Measurements from ENCODE around the gene HOXC13. TPM values are rescaled to one million over a fixed set of nuclear protein-coding genes. Genes with fewer than 3 reads are reported as not detected.

HOXC13 gene
- total RNA-seq, 1 donor from 2014 or later, result not detected

- peaks cover 13% of the 10 kb centered on the region for H3K4me1 ChIP-seq
- no peak for ATAC-seq
- H3K9me3 ChIP-seq, result no peaks in the 10 kb centered on the region
- no peak for DNase-seq
- intact Hi-C loops (cut with DNase I), result no loop called here
- H3K4me3 ChIP-seq, result no peak overlapping the region
- H3K27ac ChIP-seq, result no peak overlapping the region
- H3K36me3 ChIP-seq, result no peaks in the 10 kb centered on the region
- TF ChIP-seq CTCF (IDR thresholded peaks at IDR 0.05), result no peak
- peaks cover 100% of the 10 kb centered on the region for H3K27me3 ChIP-seq (ENCODE audit: low read depth)
Observed at GRCh38 chr12:53968214-53969127, 29.8 kb downstream of the HOXC13 start.

GRCh38 chr12:53969588-53970259, 31.1 kb downstream of the HOXC13 start:
- intact Hi-C loops (cut with DNase I), result no loop called here
- Histone ChIP-seq H3K36me3 (no peaks in the 10 kb centered on the region), H3K4me3 (no peak overlapping the region), H3K9me3 (no peaks in the 10 kb centered on the region), H3K27me3 (ENCODE audit: low read depth) (peaks cover 98% of the 10 kb centered on the region), H3K27ac (no peak overlapping the region), H3K4me1 (peaks cover 17% of the 10 kb centered on the region)
- no peak for DNase-seq
- TF ChIP-seq CTCF (IDR thresholded peaks at IDR 0.05), result no peak
- no peak for ATAC-seq

GRCh38 chr12:53970451-53970850, 31.8 kb downstream of the HOXC13 start:
- H3K27ac ChIP-seq, result no peak overlapping the region
- ATAC-seq, result no peak
- H3K27me3 ChIP-seq (ENCODE audit: low read depth), result peaks cover 98% of the 10 kb centered on the region
- H3K4me1 ChIP-seq, result peaks cover 22% of the 10 kb centered on the region
- intact Hi-C loops (cut with DNase I), result no loop called here
- no peak overlapping the region for H3K4me3 ChIP-seq
- no peaks in the 10 kb centered on the region for H3K36me3 ChIP-seq
- no peaks in the 10 kb centered on the region for H3K9me3 ChIP-seq
- DNase-seq, result no peak
- no peak for TF ChIP-seq CTCF (IDR thresholded peaks at IDR 0.05)

GRCh38 chr12:53971129-53971528, 32.5 kb downstream of the HOXC13 start:
- no peak overlapping the region for H3K4me3 ChIP-seq
- intact Hi-C loops (cut with DNase I), result no loop called here
- DNase-seq, result no peak
- no peaks in the 10 kb centered on the region for H3K9me3 ChIP-seq
- H3K27me3 ChIP-seq (ENCODE audit: low read depth), result peaks cover 98% of the 10 kb centered on the region
- H3K36me3 ChIP-seq, result no peaks in the 10 kb centered on the region
- no peak for ATAC-seq
- no peak for TF ChIP-seq CTCF (IDR thresholded peaks at IDR 0.05)
- H3K27ac ChIP-seq, result no peak overlapping the region
- H3K4me1 ChIP-seq, result peaks cover 17% of the 10 kb centered on the region

DNA sequence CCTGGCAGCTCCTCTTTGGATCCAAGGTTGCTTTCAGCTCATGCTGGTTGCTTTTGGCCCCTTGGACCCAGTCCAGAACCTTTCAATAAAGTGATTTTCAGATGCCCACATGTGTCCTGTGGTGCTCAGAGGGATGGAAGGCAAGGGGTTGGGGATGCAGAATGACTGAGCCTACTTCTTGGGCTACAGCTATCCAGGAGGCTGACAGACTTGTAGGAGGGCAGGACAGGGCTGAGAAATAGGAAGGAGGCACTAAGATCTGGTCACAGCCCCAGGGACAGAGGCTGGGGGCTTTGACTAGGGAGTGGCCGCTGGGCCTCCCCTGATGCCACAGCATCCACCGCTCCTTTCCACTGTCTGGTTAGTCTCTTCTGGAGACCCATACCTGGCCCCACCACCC, 33.1 kb downstream of the HOXC13 start:
- no peaks in the 10 kb centered on the region for H3K9me3 ChIP-seq
- no peaks in the 10 kb centered on the region for H3K36me3 ChIP-seq
- peaks cover 12% of the 10 kb centered on the region for H3K4me1 ChIP-seq
- H3K4me3 ChIP-seq, result no peak overlapping the region
- intact Hi-C loops (cut with DNase I), result no loop called here
- peaks cover 98% of the 10 kb centered on the region for H3K27me3 ChIP-seq (ENCODE audit: low read depth)
- TF ChIP-seq CTCF (IDR thresholded peaks at IDR 0.05), result no peak
- ATAC-seq (no peak), DNase-seq (no peak)
- H3K27ac ChIP-seq, result no peak overlapping the region

Data from lower lobe of right lung (tissue), 2 donors.